Mesenchymal stem cell (in vitro differentiated cells and primary cell): ENCODE measurements around the gene NSRP1.

Experiments used
- DNase-seq: peaks from one replicate; pipeline ENCODE4 v3.0.0-alpha.2; 2013
- H2AFZ ChIP-seq: one replicate; pipeline ENCODE4 v1.6.1; 2013; ENCODE audit warnings: low read depth, mild to moderate bottlenecking, control low read depth, inconsistent platforms, low read length, moderate library complexity
- H2AK5ac ChIP-seq: 2 replicates; pipeline ENCODE4 v1.6.1; 2013; ENCODE audit warnings: low read length, moderate library complexity, mild to moderate bottlenecking, inconsistent platforms; ENCODE audit not compliant: severe bottlenecking
- H2BK120ac ChIP-seq: one replicate; pipeline ENCODE4 v1.6.1; 2013; ENCODE audit warnings: low read depth, mild to moderate bottlenecking, inconsistent platforms, low read length, moderate library complexity
- H2BK12ac ChIP-seq, 2 experiments: one replicate each; pipeline ENCODE4 v1.6.1; 2013; ENCODE audit warnings: inconsistent platforms in 2 of 2, low read length in 2 of 2, mild to moderate bottlenecking in 2 of 2, moderate library complexity in 2 of 2, control low read depth in 1 of 2
- H2BK15ac ChIP-seq: one replicate; pipeline ENCODE4 v1.6.1; 2013; ENCODE audit warnings: mild to moderate bottlenecking, low read depth, inconsistent platforms; ENCODE audit not compliant: poor library complexity, severe bottlenecking
- H2BK5ac ChIP-seq: 2 replicates; pipeline ENCODE4 v1.6.1; 2013; ENCODE audit warnings: low read depth, mild to moderate bottlenecking, low read length, control low read depth, inconsistent platforms; ENCODE audit not compliant: poor library complexity, severe bottlenecking
- H3K14ac ChIP-seq, 2 experiments: one replicate each; pipeline ENCODE4 v1.6.1; 2013; ENCODE audit warnings: inconsistent platforms in 2 of 2, low read length in 2 of 2, control low read depth in 1 of 2, mild to moderate bottlenecking in 1 of 2, moderate library complexity in 1 of 2
- H3K18ac ChIP-seq, 2 experiments: one replicate each; pipeline ENCODE4 v1.6.1; 2013; ENCODE audit warnings: inconsistent platforms in 2 of 2, low read length in 2 of 2, control low read depth in 1 of 2, low read depth in 1 of 2, mild to moderate bottlenecking in 1 of 2
- H3K23ac ChIP-seq, 2 experiments: one replicate each; pipeline ENCODE4 v1.6.1; 2013; ENCODE audit warnings: inconsistent platforms in 2 of 2, low read length in 2 of 2, mild to moderate bottlenecking in 2 of 2, moderate library complexity in 2 of 2, control low read depth in 1 of 2
- H3K27ac ChIP-seq: 2 replicates; pipeline ENCODE4 v1.5.1; 2013; ENCODE audit warnings: mild to moderate bottlenecking, moderate library complexity, low read length, control low read depth, inconsistent platforms; ENCODE audit not compliant: poor library complexity, severe bottlenecking
- H3K27me3 ChIP-seq, 2 experiments: 2 replicates each; pipeline versions ENCODE4 v1.6.1 to v1.7.0; 2013; ENCODE audit warnings: low read length in 2 of 2, mild to moderate bottlenecking in 2 of 2, moderate library complexity in 2 of 2, control low read depth in 1 of 2, inconsistent platforms in 1 of 2; ENCODE audit not compliant: control insufficient read depth in 1 of 2, insufficient read depth in 1 of 2
- H3K36me3 ChIP-seq, 2 experiments: 2 replicates each; pipeline versions ENCODE4 v1.6.1 to v1.7.0; 2013; ENCODE audit warnings: low read length in 2 of 2, control low read depth in 1 of 2, inconsistent platforms in 1 of 2, low read depth in 1 of 2, mild to moderate bottlenecking in 1 of 2; ENCODE audit not compliant: insufficient read depth in 2 of 2, control insufficient read depth in 1 of 2
- H3K4ac ChIP-seq, 2 experiments: one replicate each; pipeline ENCODE4 v1.6.1; 2013; ENCODE audit warnings: inconsistent platforms in 2 of 2, low read length in 2 of 2, mild to moderate bottlenecking in 2 of 2, moderate library complexity in 2 of 2, control low read depth in 1 of 2, low read depth in 1 of 2
- H3K4me1 ChIP-seq: 2 replicates; pipeline ENCODE4 v1.6.1; 2013; ENCODE audit warnings: low read depth, low read length, control low read depth; ENCODE audit not compliant: control insufficient read depth, insufficient read depth
- H3K4me2 ChIP-seq: 2 replicates; pipeline ENCODE4 v1.6.1; 2013; ENCODE audit warnings: low read length, mild to moderate bottlenecking, inconsistent platforms; ENCODE audit not compliant: poor library complexity, severe bottlenecking
- H3K4me3 ChIP-seq, 2 experiments: 2 replicates each; pipeline versions ENCODE4 v1.5.1 to v1.7.0; 2013; ENCODE audit warnings: low read length in 2 of 2, mild to moderate bottlenecking in 2 of 2, control low read depth in 1 of 2, low read depth in 1 of 2; ENCODE audit not compliant: insufficient read depth in 1 of 2
- H3K79me1 ChIP-seq: replicated peaks from 2 replicates; pipeline ENCODE4 v1.6.1; 2013; ENCODE audit warnings: mild to moderate bottlenecking, control low read depth, low read length, inconsistent platforms; ENCODE audit not compliant: poor library complexity, severe bottlenecking
- H3K9ac ChIP-seq: 2 replicates; pipeline ENCODE4 v1.7.0; 2013; ENCODE audit warnings: mild to moderate bottlenecking, low read length, moderate library complexity
- H3K9me3 ChIP-seq: 2 replicates; pipeline ENCODE4 v1.7.0; 2013; ENCODE audit warnings: mild to moderate bottlenecking, low read length; ENCODE audit not compliant: control insufficient read depth
- H4K8ac ChIP-seq: one replicate; pipeline ENCODE4 v1.6.1; 2013; ENCODE audit warnings: inconsistent platforms, mild to moderate bottlenecking, low read length, moderate library complexity
- H4K91ac ChIP-seq: one replicate; pipeline ENCODE4 v1.6.1; 2013; ENCODE audit warnings: mild to moderate bottlenecking, low read length, inconsistent platforms
- WGBS: methylation state at CpG from one replicate; pipeline ENCODE4 v1.1.7; 2013; ENCODE audit warnings: mixed read lengths; 5-methylcytosine and 5-hydroxymethylcytosine counted together

NSRP1 gene

DNA sequence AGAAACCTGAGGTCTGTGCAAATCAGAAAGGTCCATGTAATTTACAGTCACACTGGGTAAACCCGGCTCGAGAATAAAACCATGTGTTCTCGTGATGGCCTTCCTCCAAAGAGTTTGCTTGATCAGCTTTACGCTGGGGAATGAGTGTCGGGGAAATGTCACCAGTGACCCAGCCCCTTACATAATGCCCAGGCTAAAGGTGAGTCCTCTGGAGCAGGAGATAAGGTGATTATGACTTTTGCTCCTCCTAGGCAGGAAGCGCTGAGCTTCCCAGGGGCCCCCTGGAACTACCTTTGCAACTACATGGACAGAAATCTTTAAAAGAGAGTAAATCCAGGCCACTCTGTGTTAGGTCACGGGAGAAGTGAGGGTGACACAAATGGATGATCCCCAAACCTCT, 103.2 kb downstream of the NSRP1 start:
- Histone ChIP-seq H3K36me3 (peaks cover 0 to 3% of the 10 kb centered on the region in 2 experiments), H3K4ac (no peak overlapping the region), H2AK5ac (no peak overlapping the region), H2BK15ac (no peak overlapping the region), H2AFZ (no peak overlapping the region), H3K9ac (no peak overlapping the region), H3K4me3 (no peak overlapping the region), H3K9me3 (no peaks in the 10 kb centered on the region), H4K91ac (no peak overlapping the region), H3K18ac (no peak overlapping the region), H3K4me2 (no peak overlapping the region), H3K14ac (no peak overlapping the region), H2BK12ac (no peak overlapping the region), H3K4me1 (no peaks in the 10 kb centered on the region), H2BK120ac (no peak overlapping the region), H3K27ac (no peak overlapping the region), H3K79me1 (no peaks in the 10 kb centered on the region), H3K27me3 (peaks cover 14 to 64% of the 10 kb centered on the region in 2 experiments), H2BK5ac (no peak overlapping the region), H3K23ac (no peak overlapping the region), H4K8ac (no peak overlapping the region)
- 90% methylated on average over 7 of the region's 7 CpGs for WGBS
- DNase-seq: no peak

GRCh38 chr17:30220414-30220813, 103.8 kb downstream of the NSRP1 start:
- no peak overlapping the region for H3K4ac ChIP-seq
- H3K79me1 ChIP-seq: no peaks in the 10 kb centered on the region
- H3K9me3 ChIP-seq: no peaks in the 10 kb centered on the region
- no peak overlapping the region for H3K18ac ChIP-seq
- no peak overlapping the region for H3K4me2 ChIP-seq
- peaks cover 14 to 64% of the 10 kb centered on the region in 2 experiments for H3K27me3 ChIP-seq
- H3K4me3 ChIP-seq: no peak overlapping the region
- no peak overlapping the region for H4K8ac ChIP-seq
- no peaks in the 10 kb centered on the region for H3K4me1 ChIP-seq
- H2BK120ac ChIP-seq: no peak overlapping the region
- peaks cover 0 to 3% of the 10 kb centered on the region in 2 experiments for H3K36me3 ChIP-seq
- no peak overlapping the region for H3K14ac ChIP-seq
- no peak overlapping the region for H2BK15ac ChIP-seq
- H3K23ac ChIP-seq: no peak overlapping the region
- no peak overlapping the region for H2AK5ac ChIP-seq
- WGBS: 88% methylated on average over 5 of the region's 5 CpGs
- no peak overlapping the region for H3K9ac ChIP-seq
- no peak overlapping the region for H3K27ac ChIP-seq
- no peak overlapping the region for H2BK5ac ChIP-seq
- no peak overlapping the region for H2AFZ ChIP-seq
- DNase-seq: no peak
- no peak overlapping the region for H4K91ac ChIP-seq
- H2BK12ac ChIP-seq: no peak overlapping the region

DNA sequence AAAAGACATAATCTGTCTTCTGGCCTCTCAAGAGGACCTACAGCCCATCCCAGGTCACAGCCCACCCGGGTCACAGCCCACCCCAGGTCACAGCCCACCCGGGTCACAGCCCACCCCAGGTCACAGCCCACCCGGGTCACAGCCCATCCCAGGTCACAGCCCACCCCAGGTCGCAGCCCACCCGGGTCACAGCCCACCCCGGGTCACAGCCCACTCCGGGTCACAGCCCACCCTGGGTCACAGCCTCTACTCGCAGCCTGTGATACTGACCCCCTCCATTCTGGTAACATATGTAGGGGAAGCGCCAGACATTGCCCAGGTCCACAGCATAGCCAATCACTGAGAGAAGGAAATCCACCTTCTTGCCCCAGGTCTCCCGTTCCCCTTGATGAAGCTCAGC, 104.7 kb downstream of the NSRP1 start:
- no peak overlapping the region for H2AK5ac ChIP-seq
- H4K8ac ChIP-seq: no peak overlapping the region
- H3K79me1 ChIP-seq: no peaks in the 10 kb centered on the region
- H2AFZ ChIP-seq: no peak overlapping the region
- H3K4me2 ChIP-seq: no peak overlapping the region
- H3K9me3 ChIP-seq: no peaks in the 10 kb centered on the region
- DNase-seq: no peak
- no peak overlapping the region for H2BK120ac ChIP-seq
- WGBS: 90% methylated on average over 10 of the region's 10 CpGs
- no peak overlapping the region for H2BK15ac ChIP-seq
- no peak overlapping the region for H3K14ac ChIP-seq
- no peak overlapping the region for H3K23ac ChIP-seq
- no peaks in the 10 kb centered on the region for H3K4me1 ChIP-seq
- no peak overlapping the region for H3K4me3 ChIP-seq
- H3K4ac ChIP-seq: no peak overlapping the region
- peaks cover 0 to 3% of the 10 kb centered on the region in 2 experiments for H3K36me3 ChIP-seq
- H3K9ac ChIP-seq: no peak overlapping the region
- H4K91ac ChIP-seq: no peak overlapping the region
- H2BK12ac ChIP-seq: peak overlapping the region in 1 of 2 experiments; percentile 59
- peaks cover 14 to 66% of the 10 kb centered on the region in 2 experiments for H3K27me3 ChIP-seq
- no peak overlapping the region for H3K27ac ChIP-seq
- no peak overlapping the region for H2BK5ac ChIP-seq
- H3K18ac ChIP-seq: no peak overlapping the region

GRCh38 chr17:30222251-30222650, 105.6 kb downstream of the NSRP1 start:
- Histone ChIP-seq H2BK5ac (no peak overlapping the region), H4K8ac (no peak overlapping the region), H3K23ac (no peak overlapping the region), H4K91ac (no peak overlapping the region), H2BK15ac (no peak overlapping the region), H3K18ac (no peak overlapping the region), H3K36me3 (peaks cover 0 to 3% of the 10 kb centered on the region in 2 experiments), H3K14ac (no peak overlapping the region), H2AFZ (no peak overlapping the region), H2BK120ac (no peak overlapping the region), H3K27ac (no peak overlapping the region), H3K79me1 (no peaks in the 10 kb centered on the region), H3K4ac (no peak overlapping the region), H3K4me2 (no peak overlapping the region), H2BK12ac (no peak overlapping the region), H3K9me3 (no peaks in the 10 kb centered on the region), H3K9ac (no peak overlapping the region), H3K27me3 (peaks cover 14 to 69% of the 10 kb centered on the region in 2 experiments), H3K4me3 (no peak overlapping the region), H3K4me1 (no peaks in the 10 kb centered on the region), H2AK5ac (no peak overlapping the region)
- WGBS: 71% methylated on average over 4 of the region's 4 CpGs
- DNase-seq: no peak
